GM21529 (cell line): ENCODE results near the gene SYCE3.

Experiments used
- ATAC-seq: cut with Tn5 transposase; IDR thresholded peaks from one replicate; pipeline ENCODE4 v1.9.1; 2021; ENCODE audit not compliant: unreplicated experiment

SYCE3 gene

DNA sequence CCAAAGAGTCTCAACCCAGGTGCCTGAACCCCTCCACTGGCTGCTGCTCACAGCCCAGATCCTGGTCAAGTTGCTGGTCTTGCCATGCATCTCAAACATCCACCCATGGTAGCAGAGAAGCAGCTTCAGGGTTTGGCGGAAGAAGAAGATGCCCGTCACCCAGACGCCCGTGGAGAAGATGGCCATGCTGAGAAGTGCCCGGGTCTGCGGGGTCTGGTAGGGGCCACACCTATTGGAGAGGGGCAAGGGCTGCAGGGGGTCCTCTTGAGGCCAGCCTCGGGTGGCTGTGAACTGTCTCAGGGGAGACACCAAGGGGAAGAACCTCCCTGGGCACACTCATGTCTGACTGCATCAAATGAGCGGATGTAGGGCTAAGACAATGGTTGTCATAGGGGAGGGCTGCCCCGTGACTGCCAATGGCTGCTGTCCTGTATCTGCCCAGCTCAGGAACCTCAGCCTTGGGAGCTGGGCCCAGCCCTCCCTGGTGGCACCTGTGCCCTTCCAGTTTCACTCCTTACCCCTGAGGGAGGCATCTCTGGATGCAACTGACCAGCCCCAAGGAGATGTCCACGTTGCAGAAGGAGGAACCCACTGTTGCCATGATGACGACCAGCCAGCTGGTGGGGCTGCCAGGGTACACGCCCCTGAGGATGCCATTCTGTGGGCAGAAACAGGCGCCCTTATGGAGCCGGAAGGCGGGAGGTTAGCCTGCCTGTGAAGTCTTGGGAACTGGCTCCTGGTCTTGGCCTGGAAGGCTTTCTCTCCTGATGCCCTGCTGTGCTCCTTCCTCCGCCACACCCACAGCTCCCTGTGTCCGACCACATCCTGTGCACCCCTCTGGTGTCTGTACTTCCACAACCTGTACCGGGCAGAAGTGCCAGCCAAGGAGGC, 14.3 kb upstream of the SYCE3 start:
- ATAC-seq: no peak

DNA sequence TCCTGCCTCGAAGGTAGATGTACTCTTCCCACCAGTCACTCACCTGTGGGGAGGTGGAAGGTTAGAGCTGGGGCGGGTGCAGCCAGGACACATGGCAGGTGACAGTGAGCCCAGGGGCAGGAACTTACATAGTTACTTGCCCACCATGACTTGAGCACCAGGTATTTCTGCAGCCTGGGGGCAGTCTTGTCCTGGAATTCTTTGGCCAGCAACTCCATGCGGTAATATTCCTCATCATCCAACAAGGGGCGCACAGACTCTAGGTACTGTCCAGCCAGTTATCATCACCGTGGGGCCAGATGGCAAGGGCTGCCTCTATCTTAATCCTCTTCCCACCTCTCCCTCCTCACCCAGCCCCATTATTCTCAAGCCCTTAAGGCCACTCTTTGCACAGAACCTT, 13.4 kb upstream of the SYCE3 start:
- no peak for ATAC-seq

DNA sequence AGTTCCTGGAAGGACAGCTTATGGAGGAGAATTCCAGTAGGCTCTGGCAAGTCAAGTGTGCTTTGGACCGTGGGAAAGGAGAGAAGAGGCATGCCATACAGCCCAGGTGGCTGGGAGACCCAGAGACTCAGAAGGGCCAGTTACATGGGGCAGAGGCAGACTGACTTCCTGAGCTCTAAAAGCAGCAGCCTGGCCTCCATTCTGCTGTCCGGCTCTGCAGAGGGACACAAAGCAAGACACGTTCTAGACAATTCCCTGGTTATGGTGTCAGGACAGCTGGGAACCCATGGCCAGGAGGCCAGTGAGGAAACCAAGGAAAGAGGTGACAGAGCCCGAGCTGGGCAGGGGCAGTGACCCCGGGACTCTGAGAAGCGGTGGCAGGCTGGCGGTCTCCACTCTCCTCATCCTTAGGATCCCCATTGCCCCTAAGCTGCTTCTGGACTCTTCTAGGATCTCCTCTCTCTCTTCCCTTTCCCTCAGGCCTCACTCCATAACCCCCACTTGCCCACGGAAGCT, 12.8 kb upstream of the SYCE3 start:
- no peak for ATAC-seq

DNA sequence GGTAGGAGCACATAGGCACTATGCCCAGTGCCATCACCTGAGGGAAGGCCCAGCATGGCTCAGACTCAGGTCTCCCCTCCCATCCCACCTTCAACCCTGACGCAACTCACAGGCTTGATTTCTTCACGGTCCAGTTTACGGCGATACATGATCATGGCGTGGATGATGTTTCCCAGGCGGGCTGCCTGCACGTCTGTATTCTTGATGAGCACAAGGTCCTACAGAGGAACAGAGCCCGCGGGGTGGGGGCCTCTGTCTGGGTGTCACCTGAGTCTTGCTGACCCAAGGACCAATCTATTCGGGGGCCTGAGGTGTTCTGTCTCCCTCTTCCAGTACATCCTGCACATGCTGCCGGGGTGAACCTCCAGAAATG, 11.7 kb upstream of the SYCE3 start:
- no peak for ATAC-seq

DNA sequence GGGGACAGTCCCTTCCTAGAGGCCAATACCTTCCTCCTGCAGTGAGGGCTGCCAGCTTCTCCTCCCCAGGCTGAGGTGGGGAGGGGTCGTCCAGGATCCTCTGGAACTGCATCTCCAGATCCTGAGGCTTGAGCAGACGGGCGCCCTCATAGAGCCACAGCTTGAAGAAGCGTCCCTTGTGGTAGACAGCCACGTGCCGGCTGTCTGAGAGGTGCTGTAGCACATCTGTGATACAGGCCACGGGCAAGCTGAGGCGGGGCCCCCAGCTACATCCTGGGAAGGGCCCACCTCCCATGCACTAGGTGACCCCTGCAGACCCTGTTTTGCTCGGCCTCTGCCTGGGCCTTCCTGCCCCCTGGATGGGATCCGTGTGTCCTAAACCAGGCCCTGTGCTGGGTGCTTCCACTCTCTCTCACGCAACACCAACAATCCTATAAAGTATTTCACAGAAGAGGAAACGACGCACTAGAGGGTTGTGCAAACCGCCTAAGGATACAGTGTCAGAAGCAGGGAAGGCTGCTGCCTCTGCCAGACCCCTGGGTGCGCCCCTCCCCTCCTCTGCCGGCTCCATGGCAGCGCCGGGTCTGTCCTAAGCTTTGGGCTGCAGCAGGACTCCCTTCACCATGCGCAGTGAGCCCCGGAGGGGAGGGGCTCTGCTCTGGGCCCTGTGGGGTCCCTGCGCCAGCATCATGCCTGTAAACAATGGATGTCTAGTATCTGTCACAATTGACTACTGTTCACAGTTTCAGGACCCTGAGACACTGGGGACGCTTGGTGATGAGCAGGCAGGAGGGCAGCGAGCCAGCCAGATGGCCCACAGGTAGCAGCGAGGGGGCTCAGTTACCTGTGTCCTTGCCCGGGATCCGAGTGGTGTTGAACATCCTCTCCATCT, 11.0 kb upstream of the SYCE3 start:
- no peak for ATAC-seq

DNA sequence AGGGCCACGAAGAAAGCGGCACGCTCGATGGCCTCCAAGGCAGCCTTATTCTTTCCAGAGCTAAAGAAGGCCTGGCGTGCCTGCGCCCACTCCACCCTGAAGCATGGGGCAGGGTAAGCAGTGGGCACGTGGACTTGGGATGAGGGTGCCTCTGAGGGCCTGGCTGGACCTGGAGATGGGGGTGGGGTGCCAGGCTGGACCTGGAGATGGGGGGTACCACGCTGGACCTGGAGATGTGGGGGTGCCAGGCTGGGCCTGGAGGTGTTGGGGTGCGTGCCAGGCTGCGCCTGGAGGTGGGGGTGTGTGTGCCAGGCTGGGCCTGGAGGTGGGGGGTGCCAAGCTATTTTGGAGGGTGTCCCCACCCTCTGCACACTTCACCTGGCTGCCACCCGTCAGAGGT, 10.2 kb upstream of the SYCE3 start:
- no peak for ATAC-seq

DNA sequence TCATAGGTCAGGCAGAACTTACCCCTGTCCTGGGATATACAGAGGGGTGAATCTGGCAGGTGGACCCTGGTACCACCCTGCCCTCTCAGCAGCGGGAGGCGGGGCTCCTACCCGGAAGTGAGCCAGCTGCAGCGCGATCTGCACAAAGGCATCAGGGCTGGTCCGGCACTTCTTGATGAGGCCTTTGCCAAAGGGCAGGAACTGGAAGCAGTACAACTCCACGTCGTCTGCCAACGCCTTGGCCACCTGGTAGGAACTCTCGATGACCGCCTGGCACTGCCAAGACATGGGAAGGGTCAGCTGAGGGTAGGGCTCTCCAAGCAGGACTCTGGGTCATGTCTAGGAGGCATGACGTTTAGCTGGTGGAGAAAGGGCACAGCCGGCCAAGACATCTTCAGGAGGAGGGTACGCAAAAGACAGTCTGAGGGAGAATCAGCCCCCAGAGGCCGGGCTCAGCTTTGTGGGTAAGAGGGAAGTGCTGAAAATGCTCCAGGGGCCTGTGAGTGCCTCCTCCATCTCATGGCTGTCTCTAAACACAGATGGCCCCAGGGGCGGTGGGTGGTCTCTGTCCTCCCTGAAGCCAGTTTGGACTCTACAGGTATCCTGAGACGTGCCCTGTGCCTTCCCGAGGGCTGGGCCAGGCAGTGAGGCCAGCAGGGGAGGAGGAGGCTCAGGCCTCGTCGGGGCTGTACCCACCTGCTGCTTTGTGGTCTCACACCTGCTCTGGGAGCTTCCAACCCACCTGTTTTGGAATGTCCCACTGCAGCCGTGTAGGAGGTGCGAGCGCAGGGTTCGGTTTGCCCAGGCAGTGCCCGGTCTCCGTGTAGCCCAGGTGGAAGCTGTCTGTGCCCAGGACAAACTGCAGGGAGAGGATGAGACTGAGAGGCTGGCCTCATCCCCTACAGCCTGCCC, 8.8 kb upstream of the SYCE3 start:
- no peak for ATAC-seq

DNA sequence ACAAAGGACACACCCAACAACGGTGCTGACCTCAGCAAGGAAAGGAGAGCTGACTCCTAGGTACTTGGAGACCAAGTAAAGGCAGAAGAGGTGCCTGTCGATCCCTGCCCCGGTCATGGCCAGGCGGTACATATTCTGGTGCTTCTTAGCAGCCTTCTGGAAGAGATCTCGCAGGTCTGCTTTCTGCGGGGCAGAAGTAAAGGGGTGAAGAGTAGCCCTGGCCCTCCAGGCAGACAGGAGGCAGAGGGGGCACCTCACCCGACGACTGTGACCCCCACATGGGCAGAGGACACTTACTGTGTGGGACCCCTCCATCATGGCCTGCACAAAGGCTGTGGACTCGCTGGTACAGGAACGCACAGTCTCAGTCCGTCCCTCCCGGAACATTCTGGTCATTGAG, 8.1 kb upstream of the SYCE3 start:
- ATAC-seq: no peak

DNA sequence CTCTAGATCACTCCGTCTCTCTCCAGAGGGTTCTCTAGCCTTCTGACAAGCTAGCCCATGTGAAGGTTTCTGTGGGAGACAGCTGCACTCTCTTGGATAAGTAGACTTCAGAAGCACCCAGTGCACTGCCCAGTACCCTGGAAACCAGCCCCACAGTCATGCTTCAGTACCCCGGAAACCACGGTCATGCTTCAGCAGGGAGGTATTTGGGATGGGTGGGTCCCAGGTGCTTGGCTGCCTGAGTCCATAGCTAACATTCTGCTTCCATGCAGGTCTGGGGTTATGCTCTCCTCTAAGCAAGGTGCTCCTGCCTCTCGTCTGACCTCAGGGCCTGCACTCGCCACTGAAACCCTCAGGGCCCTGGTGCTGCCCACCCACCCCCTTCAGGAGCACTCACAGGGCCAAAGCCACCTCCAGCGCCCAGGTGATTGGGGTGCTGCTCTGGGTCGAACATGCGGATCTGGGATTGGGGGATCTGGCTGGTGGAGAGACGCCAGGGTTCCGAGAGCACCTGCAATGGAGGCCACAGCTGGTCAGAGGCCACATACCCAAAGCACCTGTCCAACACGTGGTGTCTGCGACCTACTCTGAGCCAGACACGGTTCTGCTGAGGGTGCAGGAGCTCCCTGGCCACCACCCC, 7.3 kb upstream of the SYCE3 start:
- ATAC-seq: no peak

DNA sequence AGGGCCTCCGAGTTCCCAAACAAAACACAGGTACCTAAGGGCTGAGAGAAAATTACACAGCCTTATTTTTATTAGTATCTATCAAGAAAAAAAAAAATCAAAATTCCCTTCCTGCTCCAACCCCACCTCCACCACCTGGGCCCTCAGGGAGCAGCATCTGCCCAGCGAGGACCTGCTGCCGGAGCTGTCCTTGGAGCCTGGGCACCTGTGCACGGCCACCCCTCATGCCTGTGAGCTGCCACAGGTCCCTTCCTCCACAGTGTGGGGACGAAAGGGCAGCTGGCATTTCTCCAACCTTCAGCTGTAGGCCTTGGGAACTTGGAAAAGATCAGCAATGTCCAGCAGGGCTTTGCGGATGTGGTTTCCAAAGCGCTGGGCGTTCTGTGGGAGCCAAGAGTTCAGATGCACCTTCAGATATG, 6.3 kb upstream of the SYCE3 start:
- ATAC-seq: no peak

DNA sequence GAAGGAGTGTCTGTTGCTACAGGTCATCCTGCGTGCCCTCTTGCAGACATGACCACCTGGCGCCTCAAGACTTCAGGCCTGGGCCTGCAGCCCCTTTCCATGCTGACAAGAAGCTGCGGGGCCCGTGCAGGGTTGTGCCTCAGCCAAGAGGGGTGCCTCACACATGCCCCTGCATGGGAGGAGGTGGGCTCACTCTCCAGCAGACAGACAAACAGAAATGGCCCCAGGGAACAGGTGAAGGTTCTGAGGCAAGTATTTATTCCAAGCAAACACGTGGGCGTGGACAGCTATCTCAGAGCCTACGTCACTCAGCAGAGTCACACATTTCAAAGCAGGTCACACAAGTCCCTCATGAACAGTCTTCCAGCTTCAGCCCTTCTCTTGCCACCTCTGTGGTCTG, 5.9 kb upstream of the SYCE3 start:
- ATAC-seq: no peak

DNA sequence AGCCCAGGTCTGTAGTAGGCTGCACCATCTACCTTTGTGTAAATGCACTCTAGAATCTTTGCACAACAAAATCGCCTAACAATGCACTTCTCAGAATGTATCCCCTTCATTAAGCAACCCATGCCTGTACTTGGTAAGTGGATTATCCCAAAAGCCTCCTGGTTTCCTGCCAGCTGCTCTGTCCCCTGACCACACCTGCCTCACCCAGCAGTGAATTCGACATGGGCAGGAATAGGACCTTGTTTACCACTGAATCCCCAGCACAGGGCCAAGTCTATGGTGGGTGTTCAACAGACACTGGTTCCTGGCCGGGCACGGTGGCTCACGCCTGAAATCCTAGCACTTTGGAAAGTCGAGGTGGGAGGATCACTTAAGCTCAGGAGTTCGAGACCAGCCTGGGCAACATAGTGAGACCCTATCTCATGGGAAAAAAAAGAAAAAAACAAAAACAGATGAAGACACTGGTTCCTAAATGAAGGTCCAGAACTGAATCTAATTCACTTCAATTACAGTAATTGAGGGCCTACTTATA, 5.1 kb upstream of the SYCE3 start:
- no peak for ATAC-seq

DNA sequence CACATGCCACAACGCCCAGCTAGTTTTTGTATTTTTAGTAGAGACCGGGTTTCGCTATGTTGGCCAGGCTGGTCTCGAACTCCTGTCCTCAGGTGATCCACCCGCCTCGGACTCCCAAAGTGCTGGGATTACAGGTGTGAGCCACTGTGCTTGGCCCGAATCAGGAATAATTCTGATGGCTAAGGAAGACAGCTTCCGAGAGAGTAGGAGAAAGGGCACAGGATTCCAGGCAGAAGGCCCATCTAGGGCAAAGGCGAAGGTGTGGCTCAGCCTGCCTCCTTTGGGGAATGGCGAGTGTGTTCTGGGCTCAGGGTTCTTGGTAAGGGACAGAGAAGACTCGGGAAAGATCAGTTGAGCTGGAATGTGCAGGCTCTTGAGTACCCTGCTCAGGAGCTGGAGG, 1.6 kb upstream of the SYCE3 start:
- ATAC-seq: no peak

DNA sequence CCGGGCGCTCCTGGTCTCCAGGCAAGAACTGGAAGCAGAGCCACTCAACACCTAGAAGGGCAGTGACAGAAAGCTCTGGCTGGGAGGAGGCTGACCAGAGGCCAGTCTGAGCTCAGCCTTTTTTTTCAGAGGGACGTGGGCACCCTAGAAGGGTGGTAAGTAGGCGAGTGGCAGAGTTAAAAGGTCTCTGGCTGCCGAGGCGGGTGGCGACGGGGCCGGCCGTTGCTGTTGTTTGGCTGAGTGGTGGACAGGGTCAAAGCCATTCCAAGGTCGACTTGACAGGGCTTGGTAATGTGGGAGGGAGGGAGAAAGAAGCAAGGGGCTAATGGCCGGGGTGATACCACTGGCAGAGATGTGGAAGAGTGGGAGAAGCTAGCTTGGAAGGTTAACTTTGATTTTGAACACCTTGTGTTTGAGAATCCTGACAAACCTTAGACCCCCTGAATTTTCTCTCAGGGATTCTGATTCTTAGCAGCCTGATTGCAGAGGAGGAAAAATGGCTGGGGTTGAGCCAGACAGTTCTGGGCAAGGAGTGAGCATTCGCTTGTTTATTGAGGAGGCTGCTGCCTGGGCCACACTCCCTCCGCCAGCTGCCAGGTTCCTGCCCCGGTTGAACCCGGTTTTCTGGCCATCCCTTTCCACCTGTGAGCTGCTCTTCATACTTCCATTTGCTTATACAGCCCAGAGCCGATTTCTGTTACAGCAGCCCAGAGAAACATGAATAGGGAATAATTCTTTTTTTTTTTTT, 868 bp upstream of the SYCE3 start:
- ATAC-seq: no peak

DNA sequence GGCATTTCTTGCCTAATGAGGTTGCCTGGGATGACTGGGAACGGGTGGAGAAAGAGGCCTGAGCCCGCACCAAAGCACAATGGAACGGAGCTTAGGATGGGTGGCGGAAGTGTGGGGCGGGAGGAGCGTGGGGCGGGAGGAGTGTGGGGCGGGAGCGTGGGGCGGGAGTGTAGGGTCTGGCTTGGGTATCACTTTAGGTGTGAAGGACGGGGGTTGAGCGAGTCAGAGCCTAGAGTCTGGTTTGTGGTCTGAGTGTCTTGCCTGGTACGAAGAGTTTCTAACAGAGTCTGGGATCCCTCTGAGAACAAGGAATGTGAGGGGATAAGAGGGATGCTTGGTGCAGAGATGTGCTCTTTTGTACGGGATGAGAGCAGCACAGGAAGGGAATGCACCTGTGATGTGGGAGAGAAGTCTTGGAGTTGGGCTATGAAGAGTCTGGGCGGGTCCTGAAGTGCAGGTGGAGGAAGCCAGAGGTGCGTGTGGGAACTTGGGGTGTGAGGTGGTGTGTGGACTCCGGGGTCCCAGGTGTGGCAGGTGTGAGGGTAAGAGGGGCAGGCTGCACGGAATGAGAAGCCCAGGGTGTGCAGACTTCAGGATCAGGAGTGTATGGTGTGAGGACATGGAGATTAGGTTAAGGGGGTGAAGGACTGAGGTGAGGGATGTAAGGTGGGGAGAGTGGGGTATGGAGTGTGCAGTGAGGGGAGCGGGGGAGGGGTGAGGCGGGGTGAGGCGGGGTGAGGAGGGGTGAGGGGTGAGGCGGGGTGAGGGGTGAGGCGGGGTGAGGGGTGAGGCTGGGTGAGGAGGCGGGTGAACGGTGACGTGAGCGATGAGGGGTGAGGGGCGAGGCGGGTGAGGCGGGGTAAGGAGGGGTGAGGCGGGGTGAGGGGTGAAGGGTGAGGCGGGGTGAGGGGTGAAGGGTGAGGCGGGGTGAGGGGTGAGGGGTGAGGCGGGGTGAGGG, 1.0 kb downstream of the SYCE3 start:
- ATAC-seq: no peak

DNA sequence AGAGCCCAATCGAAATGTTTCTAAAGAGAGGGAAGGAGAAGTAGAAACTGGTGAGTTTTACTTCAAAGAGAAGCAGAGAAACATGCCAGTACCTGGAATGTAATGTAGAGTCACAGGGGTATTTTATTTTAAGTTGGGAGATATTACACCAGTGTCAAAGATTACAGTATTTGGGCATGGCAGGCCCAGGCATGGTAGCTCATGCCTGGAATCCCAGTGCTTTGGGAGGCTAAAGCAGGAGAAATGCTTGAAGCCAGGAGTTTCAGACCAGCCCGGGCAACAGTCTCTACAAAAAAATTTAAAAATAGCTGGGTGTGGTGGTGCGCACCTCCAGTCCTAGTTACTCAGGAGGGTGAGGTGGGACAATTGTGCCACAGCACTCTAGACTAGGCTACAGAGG, 2.7 kb downstream of the SYCE3 start:
- no peak for ATAC-seq

DNA sequence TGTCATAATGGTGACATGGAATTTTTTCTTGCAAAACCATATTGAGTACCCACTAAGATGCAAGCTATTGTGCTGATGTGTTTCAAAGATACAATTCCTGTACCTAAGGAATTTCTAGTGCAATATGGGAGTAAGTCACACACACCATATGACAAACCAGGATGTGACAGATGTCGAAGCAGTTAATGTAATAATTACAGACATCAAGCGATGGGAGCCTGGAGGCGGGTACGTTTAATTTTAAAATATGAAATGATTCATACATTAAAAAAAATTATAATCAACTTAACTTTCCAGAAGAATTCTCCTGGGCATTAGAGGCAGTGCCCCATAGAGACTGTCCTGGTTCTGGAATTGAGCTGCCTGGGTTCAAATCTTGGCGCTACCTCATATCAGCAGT, 6.0 kb downstream of the SYCE3 start:
- ATAC-seq: no peak

DNA sequence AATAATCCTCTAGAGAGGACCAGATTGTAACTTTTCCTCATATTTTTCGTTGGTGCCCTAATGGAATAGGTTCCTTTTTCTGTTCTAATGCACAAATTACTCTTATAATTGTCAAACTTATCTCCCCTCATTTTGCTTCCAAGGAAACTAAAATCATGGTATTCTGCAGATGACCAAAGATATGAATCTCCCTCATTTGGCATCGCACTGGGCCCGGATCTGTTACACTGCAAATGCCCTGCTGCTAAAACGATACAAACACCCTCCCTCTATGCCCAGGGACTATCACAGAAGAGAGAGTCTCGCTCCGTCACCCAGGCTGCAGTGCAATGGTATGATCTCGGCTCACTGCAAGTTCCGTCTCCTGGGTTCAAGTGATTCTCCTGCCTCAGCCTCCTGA, 9.4 kb downstream of the SYCE3 start:
- no peak for ATAC-seq
